Ascending aorta (tissue), 2 donors: Measurements from ENCODE around the gene EPHB6. TPM values are rescaled to one million over a fixed set of nuclear protein-coding genes. Genes with fewer than 3 reads are reported as not detected.

ENCODE experiments used
- DNase-seq, 2 donors: peaks; one replicate each; pipeline ENCODE4 v3.0.0-alpha.2; 2019; ENCODE audit warnings: low spot score in 2 of 2
- H3K27ac ChIP-seq, 2 donors: fragments of 200-600 bp; sonication (generic); one replicate each; pipeline ENCODE4 v1.5.1; 2016 to 2017; ENCODE audit warnings: mild to moderate bottlenecking in 1 of 2
- H3K27me3 ChIP-seq: fragments of 200-600 bp; sonication (generic); one replicate; pipeline ENCODE4 v1.5.1; 2017
- H3K36me3 ChIP-seq, 2 donors: fragments of 200-600 bp; sonication (generic); one replicate each; pipeline ENCODE4 v1.5.1; 2016
- H3K4me1 ChIP-seq, 2 donors: fragments of 200-600 bp; sonication (generic); one replicate each; pipeline ENCODE4 v1.5.1; 2016 to 2017; ENCODE audit warnings: mild to moderate bottlenecking in 1 of 2
- H3K4me3 ChIP-seq, 2 donors: fragments of 200-600 bp; sonication (generic); one replicate each; pipeline ENCODE4 v1.5.1; 2016 to 2017; ENCODE audit warnings: mild to moderate bottlenecking in 1 of 2
- H3K9me3 ChIP-seq, 2 donors: fragments of 200-600 bp; sonication (generic); one replicate each; pipeline ENCODE4 v1.5.1; 2016
- intact Hi-C: fragments of 100-400 bp; cut with DNase I; formaldehyde crosslinking; loops from one replicate; pipeline ENCODE4 v1.15.1; 2023
- total RNA-seq: library from RNA; depleted of rRNA; stranded (reverse); fragments of >200 nt; gene quantifications from one replicate; pipeline ENCODE4 v1.1.0, GENCODE V29; 2016
- TF ChIP-seq, protein P1 (sequence below), 3 experiments: fragments of 200-600 bp in 2 of 3; fragments of 450-650 bp in 1 of 3; sonication (generic) in 2 of 3; IDR thresholded peaks; one replicate each; pipeline ENCODE4 v1.5.1; 2016 to 2019; ENCODE audit warnings: antibody characterized with exemption in 3 of 3, mild to moderate bottlenecking in 1 of 3, moderate library complexity in 1 of 3

EPHB6 gene
- total RNA-seq, 1 donor from 2014 or later, result 13.1 TPM

GRCh38 chr7:142884286-142884640 is 29.4 kb downstream of the EPHB6 start:
- no peak overlapping the region for H3K4me3 ChIP-seq
- H3K27me3 ChIP-seq, result no peaks in the 10 kb centered on the region
- H3K27ac ChIP-seq, result no peak overlapping the region
- H3K36me3 ChIP-seq, result no peaks in the 10 kb centered on the region
- intact Hi-C loops, result no loop called here
- H3K4me1 ChIP-seq, result no peaks in the 10 kb centered on the region
- TF ChIP-seq, protein P1, sequence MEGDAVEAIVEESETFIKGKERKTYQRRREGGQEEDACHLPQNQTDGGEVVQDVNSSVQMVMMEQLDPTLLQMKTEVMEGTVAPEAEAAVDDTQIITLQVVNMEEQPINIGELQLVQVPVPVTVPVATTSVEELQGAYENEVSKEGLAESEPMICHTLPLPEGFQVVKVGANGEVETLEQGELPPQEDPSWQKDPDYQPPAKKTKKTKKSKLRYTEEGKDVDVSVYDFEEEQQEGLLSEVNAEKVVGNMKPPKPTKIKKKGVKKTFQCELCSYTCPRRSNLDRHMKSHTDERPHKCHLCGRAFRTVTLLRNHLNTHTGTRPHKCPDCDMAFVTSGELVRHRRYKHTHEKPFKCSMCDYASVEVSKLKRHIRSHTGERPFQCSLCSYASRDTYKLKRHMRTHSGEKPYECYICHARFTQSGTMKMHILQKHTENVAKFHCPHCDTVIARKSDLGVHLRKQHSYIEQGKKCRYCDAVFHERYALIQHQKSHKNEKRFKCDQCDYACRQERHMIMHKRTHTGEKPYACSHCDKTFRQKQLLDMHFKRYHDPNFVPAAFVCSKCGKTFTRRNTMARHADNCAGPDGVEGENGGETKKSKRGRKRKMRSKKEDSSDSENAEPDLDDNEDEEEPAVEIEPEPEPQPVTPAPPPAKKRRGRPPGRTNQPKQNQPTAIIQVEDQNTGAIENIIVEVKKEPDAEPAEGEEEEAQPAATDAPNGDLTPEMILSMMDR (IDR thresholded peaks at IDR 0.05), result no peak
- no peaks in the 10 kb centered on the region for H3K9me3 ChIP-seq
- no peak for DNase-seq

DNA sequence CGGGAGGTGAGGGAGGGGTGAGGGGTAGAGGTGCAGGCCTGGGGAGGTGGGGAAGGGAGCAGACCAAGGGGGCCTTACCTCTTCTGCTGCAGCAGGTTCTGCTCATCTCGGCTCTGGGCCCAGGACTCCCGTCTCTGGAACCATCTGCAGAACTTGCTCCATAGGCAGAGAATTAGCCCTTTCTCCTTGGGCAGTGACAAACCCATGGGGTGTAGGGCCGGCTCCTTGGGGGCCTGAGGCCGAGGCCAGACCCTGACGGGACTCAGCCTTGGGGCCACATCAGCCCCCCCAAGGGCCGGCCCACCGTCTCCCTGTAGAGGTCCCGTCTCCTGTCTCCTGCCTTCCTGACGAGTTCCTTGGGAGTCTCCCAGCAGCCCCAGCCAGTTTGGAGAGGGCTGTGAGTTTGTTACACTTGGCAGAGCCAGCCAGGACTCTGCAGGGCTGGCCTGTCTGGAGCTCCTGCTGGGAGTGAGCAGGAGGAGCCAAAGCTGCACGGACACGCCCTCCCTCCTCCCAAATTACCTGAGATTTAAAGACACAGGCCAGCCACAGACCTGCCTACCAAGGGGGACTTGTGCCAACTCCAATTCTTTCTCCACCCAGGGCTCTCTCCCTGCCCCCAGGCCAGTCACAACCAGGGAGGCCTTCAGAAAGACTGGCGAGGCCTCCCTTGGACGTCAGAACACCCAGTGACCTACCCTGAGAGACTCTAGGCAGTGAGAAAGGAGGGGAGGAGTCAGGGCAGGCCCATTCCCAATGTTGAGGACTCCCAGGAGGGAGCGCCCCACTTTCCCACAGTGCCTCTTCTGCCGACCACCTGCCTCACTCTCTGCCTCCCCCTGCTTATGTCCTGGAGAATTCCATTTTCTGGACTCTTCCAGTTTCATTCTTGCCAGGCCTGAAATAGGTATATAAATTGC is 30.7 kb downstream of the EPHB6 start, which contains the start of gene TRPV6:
TRPV6 (minus strand) TSS at position 435 of the 920 bp plus-strand sequence.
- no peaks in the 10 kb centered on the region for H3K4me1 ChIP-seq
- peak in 1 of 2 donors; percentile 60 for DNase-seq
- H3K36me3 ChIP-seq, result no peaks in the 10 kb centered on the region
- no peak within 1 kb of the TSS for H3K27ac ChIP-seq
- no peak within 1 kb of the TSS for H3K4me3 ChIP-seq
- intact Hi-C loops, result no loop called here
- H3K27me3 ChIP-seq, result no peaks in the 10 kb centered on the region
- H3K9me3 ChIP-seq, result no peaks in the 10 kb centered on the region
- TF ChIP-seq, protein P1 (IDR thresholded peaks at IDR 0.05), result no peak

DNA sequence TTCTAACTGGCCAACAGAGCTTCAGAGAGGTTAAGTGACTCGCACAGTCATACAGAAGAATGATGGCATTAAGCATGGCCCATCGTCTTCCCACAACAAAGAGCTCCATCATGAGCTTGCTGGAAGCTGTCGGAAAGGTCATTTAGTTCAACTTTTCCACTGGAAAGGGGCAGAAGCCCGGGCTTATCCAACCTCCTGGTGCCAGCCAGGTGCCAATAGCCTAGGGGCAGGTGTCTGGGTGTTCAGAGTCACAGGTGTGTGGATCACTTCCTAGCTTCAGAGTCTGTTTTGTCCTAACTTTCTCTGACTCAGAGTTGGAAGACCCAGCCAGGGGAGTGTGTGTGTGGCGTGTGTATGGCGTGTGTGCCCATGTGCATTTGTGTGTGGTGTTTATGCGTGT is 32.0 kb downstream of the EPHB6 start:
- intact Hi-C loops, result no loop called here
- Histone ChIP-seq H3K27me3 (no peaks in the 10 kb centered on the region), H3K4me1 (no peaks in the 10 kb centered on the region), H3K27ac (no peak overlapping the region), H3K9me3 (no peaks in the 10 kb centered on the region), H3K36me3 (no peaks in the 10 kb centered on the region), H3K4me3 (no peak overlapping the region)
- TF ChIP-seq, protein P1 (IDR thresholded peaks at IDR 0.05), result no peak
- DNase-seq, result peak in 1 of 2 donors; percentile 56

DNA sequence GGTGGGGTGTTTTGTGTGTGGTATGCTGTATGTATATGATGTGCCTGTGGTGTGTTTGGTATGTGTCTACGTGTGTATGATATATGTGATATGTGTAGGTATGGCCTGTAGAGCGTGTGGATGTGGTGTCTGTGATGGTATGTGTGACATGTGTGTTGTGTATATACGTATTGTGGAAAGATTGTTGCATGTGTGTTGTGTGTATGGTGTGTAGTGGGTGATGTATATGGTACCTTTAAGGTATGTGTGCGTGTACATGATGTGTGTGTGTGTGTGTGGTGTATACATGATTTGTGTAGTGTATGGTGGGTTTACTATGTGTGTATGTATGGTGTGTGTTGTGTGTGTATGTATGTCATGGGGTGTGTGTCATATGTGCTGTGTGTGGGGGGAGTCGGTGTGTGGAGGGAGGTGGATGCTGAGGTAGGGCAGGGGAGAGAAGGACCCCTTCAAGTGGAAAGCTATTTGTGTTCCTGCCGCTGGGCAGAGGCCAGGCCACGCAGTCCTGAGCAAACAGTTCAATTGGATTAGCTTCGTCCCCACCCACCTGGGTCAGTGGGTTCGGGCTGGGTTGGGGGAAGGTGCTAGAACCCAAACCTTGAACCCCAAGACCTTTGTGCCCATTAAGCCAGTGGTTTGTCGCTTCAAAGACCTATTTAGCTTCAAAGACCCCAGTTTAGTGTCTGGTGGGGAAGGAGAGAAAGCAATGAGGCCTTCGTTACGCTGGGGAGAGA is 32.6 kb downstream of the EPHB6 start:
- no peak overlapping the region for H3K27ac ChIP-seq
- H3K9me3 ChIP-seq, result no peaks in the 10 kb centered on the region
- H3K4me3 ChIP-seq, result no peak overlapping the region
- H3K36me3 ChIP-seq, result no peaks in the 10 kb centered on the region
- TF ChIP-seq, protein P1 (IDR thresholded peaks at IDR 0.05), result no peak
- H3K4me1 ChIP-seq, result no peaks in the 10 kb centered on the region
- no peaks in the 10 kb centered on the region for H3K27me3 ChIP-seq
- intact Hi-C loops, result no loop called here
- no peak for DNase-seq

GRCh38 chr7:142889816-142890215 is 34.9 kb downstream of the EPHB6 start:
- intact Hi-C loops, result no loop called here
- no peak for DNase-seq
- H3K27me3 ChIP-seq, result no peaks in the 10 kb centered on the region
- no peaks in the 10 kb centered on the region for H3K9me3 ChIP-seq
- H3K36me3 ChIP-seq, result no peaks in the 10 kb centered on the region
- TF ChIP-seq, protein P1 (IDR thresholded peaks at IDR 0.05), result no peak
- H3K27ac ChIP-seq, result no peak overlapping the region
- no peak overlapping the region for H3K4me3 ChIP-seq
- no peaks in the 10 kb centered on the region for H3K4me1 ChIP-seq
